ENCODE results near the gene ARHGEF17.

The ARHGEF17 gene

GRCh38 chr11:73404506-73405145 is 96.5 kb downstream of the ARHGEF17 start (continued):
- TF ChIP-seq PATZ1 (CRISPR knock-in tag; IDR thresholded peaks at IDR 0.05; ENCODE audit: borderline replicate concordance) (no peak), ARNTL (CRISPR knock-in tag; IDR thresholded peaks at IDR 0.05; ENCODE audit: borderline replicate concordance, low read depth) (no peak), POU6F1 (CRISPR knock-in tag; IDR thresholded peaks at IDR 0.05; ENCODE audit: borderline replicate concordance, low read depth) (no peak), ZNF565 (CRISPR knock-in tag; conservative IDR thresholded peaks at IDR 0.05; ENCODE audit: low read depth) (no peak)

GRCh38 chr11:73405146-73405510 is 97.1 kb downstream of the ARHGEF17 start:
- ATAC-seq, result no peak
- no peak for TF ChIP-seq ESRRG (CRISPR knock-in tag; IDR thresholded peaks at IDR 0.05)
- TF ChIP-seq PPARA (CRISPR knock-in tag; IDR thresholded peaks at IDR 0.05; ENCODE audit: borderline replicate concordance), result no peak
- no peak for TF ChIP-seq GLIS3 (CRISPR knock-in tag; IDR thresholded peaks at IDR 0.05)
- TF ChIP-seq TOX (CRISPR knock-in tag; IDR thresholded peaks at IDR 0.05; ENCODE audit: borderline replicate concordance), result no peak
- TF ChIP-seq ZNF70 (CRISPR knock-in tag; IDR thresholded peaks at IDR 0.05), result no peak
- no peak for TF ChIP-seq ZNF565 (CRISPR knock-in tag; conservative IDR thresholded peaks at IDR 0.05; ENCODE audit: low read depth)
- TF ChIP-seq BACH2 (CRISPR knock-in tag; IDR thresholded peaks at IDR 0.05; ENCODE audit: borderline replicate concordance), result no peak
- no peak for TF ChIP-seq ISL1 (CRISPR knock-in tag; IDR thresholded peaks at IDR 0.05)
- no peak for TF ChIP-seq CREB5 (CRISPR knock-in tag; IDR thresholded peaks at IDR 0.05; ENCODE audit: low read depth)
- no peak for TF ChIP-seq SNAI2 (CRISPR knock-in tag; IDR thresholded peaks at IDR 0.05)
- no peak for TF ChIP-seq ZNF8 (CRISPR knock-in tag; IDR thresholded peaks at IDR 0.05)
- no peak for TF ChIP-seq ZFP30 (CRISPR knock-in tag; IDR thresholded peaks at IDR 0.05)
- no peak for TF ChIP-seq ZFP3 (CRISPR knock-in tag; IDR thresholded peaks at IDR 0.05)
- TF ChIP-seq POU6F1 (CRISPR knock-in tag; IDR thresholded peaks at IDR 0.05; ENCODE audit: borderline replicate concordance, low read depth), result no peak
- TF ChIP-seq ARNTL (CRISPR knock-in tag; IDR thresholded peaks at IDR 0.05; ENCODE audit: borderline replicate concordance, low read depth), result no peak
- TF ChIP-seq TSHZ2 (CRISPR knock-in tag; IDR thresholded peaks at IDR 0.05), result no peak
- no peak for TF ChIP-seq RARB (CRISPR knock-in tag; IDR thresholded peaks at IDR 0.05)
- no peak for TF ChIP-seq CSDC2 (CRISPR knock-in tag; IDR thresholded peaks at IDR 0.05)
- no peak for TF ChIP-seq PATZ1 (CRISPR knock-in tag; IDR thresholded peaks at IDR 0.05; ENCODE audit: borderline replicate concordance)
- no peak for TF ChIP-seq OSR1 (CRISPR knock-in tag; IDR thresholded peaks at IDR 0.05)

Measured in SK-N-SH treated with all-trans-retinoic acid at 6 μM for 48 hours (cell line).